IPS-20b (cell line): ENCODE data around the gene MACROD2.

Experiments
- H3K27ac ChIP-seq: one replicate; pipeline ENCODE4 v1.5.1; 2013; ENCODE audit warnings: low read length
- H3K27me3 ChIP-seq: 2 replicates; pipeline ENCODE4 v1.6.1; 2013; ENCODE audit warnings: mild to moderate bottlenecking, low read length, inconsistent platforms; ENCODE audit not compliant: insufficient read depth
- H3K36me3 ChIP-seq: 2 replicates; pipeline ENCODE4 v1.6.1; 2013; ENCODE audit warnings: low read depth, mild to moderate bottlenecking, inconsistent platforms, low read length, moderate library complexity; ENCODE audit not compliant: insufficient read depth
- H3K4me1 ChIP-seq: 2 replicates; pipeline ENCODE4 v1.6.1; 2013; ENCODE audit warnings: mild to moderate bottlenecking, control low read depth, inconsistent platforms, low read length, moderate library complexity; ENCODE audit not compliant: insufficient read depth
- H3K4me3 ChIP-seq: 2 replicates; pipeline ENCODE4 v1.5.1; 2013; ENCODE audit warnings: mild to moderate bottlenecking, low read length, inconsistent platforms
- H3K9ac ChIP-seq: 2 replicates; pipeline ENCODE4 v1.6.1; 2013; ENCODE audit warnings: low read depth, mild to moderate bottlenecking, inconsistent platforms, low read length, moderate library complexity
- H3K9me3 ChIP-seq: 2 replicates; pipeline ENCODE4 v1.6.1; 2013; ENCODE audit warnings: mild to moderate bottlenecking, low read depth, low read length, inconsistent platforms; ENCODE audit not compliant: insufficient read depth

The MACROD2 gene

DNA sequence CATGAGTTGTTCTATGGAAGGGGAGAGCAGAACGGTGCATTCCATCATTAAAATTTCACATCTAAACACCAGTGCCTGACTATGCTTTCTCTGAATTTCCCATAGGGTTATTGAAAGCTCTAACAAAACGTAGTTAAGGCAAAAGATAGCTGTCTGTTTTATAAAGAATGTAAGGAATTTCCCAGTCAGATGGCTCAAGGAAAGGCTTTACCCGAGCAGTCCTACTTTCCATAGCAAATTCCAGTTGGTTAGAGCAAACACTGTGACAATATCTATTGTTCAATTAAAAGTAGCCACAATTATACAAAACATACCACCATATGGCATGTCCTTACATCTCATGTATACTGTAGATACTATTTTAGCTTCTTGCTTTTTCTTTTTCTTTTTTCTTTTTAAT is 1401.6 kb downstream of the MACROD2 start:
- Histone ChIP-seq H3K27me3 (no peaks in the 10 kb centered on the region), H3K27ac (no peak overlapping the region), H3K36me3 (no peaks in the 10 kb centered on the region), H3K4me3 (no peak overlapping the region), H3K9ac (no peak overlapping the region), H3K4me1 (0 out of 2 replicates have a peak, but pooled peaks cover 2% of the 10 kb centered on the region), H3K9me3 (no peaks in the 10 kb centered on the region)

GRCh38 chr20:15399781-15400180 is 1404.5 kb downstream of the MACROD2 start:
- Histone ChIP-seq H3K4me3 (no peak overlapping the region), H3K9ac (no peak overlapping the region), H3K36me3 (no peaks in the 10 kb centered on the region), H3K27ac (no peak overlapping the region), H3K9me3 (no peaks in the 10 kb centered on the region), H3K4me1 (0 out of 2 replicates have a peak, but pooled peaks cover 2% of the 10 kb centered on the region), H3K27me3 (no peaks in the 10 kb centered on the region)

GRCh38 chr20:15406072-15406471 is 1410.8 kb downstream of the MACROD2 start:
- Histone ChIP-seq H3K4me1 (no peaks in the 10 kb centered on the region), H3K27ac (no peak overlapping the region), H3K9me3 (no peaks in the 10 kb centered on the region), H3K4me3 (no peak overlapping the region), H3K27me3 (no peaks in the 10 kb centered on the region), H3K36me3 (no peaks in the 10 kb centered on the region), H3K9ac (no peak overlapping the region)

DNA sequence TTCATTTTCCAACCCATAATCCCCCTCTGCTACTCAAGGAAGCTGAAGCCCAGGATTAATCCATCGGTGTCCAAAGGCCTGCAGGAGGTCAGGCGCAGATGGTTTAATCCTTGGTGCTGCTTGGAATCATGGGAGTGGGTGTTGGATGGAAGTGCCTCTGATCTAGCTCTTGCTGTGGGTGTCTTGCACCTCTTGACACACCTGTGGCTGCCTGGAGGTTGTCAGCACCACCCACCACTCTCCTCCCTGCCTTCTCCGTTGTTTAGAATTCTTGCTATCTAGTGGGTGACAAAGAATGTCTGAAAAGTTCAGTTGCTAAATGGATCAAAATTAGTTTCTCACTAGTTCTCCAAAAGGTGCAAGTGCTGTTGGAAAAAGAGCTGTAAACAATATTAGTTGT is 1416.5 kb downstream of the MACROD2 start:
- no peak overlapping the region for H3K9ac ChIP-seq
- H3K36me3 ChIP-seq, result no peaks in the 10 kb centered on the region
- no peaks in the 10 kb centered on the region for H3K27me3 ChIP-seq
- H3K4me3 ChIP-seq, result no peak overlapping the region
- no peak overlapping the region for H3K27ac ChIP-seq
- H3K9me3 ChIP-seq, result no peaks in the 10 kb centered on the region
- peaks cover 4% of the 10 kb centered on the region; the same call in 1 of the 2 replicates for H3K4me1 ChIP-seq

DNA sequence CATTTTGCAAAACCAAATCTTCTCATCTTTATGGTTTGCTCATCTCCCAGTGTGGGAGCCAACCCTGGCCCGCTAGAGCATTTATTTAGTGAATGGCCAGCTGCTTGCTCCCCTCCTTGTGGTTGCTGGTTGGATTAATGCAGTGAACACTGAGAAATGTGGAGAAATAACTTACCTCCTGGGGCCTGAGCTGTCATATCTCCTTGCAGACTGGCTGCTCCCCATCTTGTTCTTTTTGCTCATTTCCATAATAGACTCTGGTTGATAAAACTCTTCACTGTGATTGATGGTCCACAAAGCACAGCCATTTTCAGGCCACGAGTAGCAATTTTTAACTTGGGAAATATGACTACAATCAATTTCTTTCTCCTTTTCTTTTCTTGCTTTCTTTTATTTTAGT is 1420.6 kb downstream of the MACROD2 start:
- Histone ChIP-seq H3K27me3 (no peaks in the 10 kb centered on the region), H3K4me3 (no peak overlapping the region), H3K4me1 (peaks cover 4% of the 10 kb centered on the region; the same call in 1 of the 2 replicates), H3K9ac (no peak overlapping the region), H3K9me3 (no peaks in the 10 kb centered on the region), H3K36me3 (no peaks in the 10 kb centered on the region), H3K27ac (no peak overlapping the region)

DNA sequence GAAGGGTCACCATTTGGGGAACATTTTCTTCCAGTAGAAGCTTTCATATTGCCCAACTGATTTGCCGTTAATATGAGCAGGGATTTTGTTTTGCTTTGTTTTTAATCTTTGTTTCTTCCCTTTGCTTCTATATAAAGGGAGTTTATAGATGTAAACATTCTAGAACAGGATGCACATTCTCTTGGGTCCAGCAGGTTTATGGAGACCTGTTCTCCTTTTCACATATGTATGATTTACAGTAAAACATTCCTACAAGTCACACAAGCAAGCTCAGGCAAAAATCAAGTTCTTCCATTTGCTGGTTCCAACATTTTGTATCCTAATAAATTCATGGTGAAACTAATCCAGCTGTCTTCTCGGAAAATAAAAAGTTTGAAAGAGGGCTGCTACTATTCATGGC is 1424.5 kb downstream of the MACROD2 start:
- Histone ChIP-seq H3K9ac (no peak overlapping the region), H3K27ac (no peak overlapping the region), H3K4me3 (no peak overlapping the region), H3K27me3 (no peaks in the 10 kb centered on the region), H3K4me1 (no peaks in the 10 kb centered on the region), H3K9me3 (no peaks in the 10 kb centered on the region), H3K36me3 (no peaks in the 10 kb centered on the region)

GRCh38 chr20:15422966-15423365 is 1427.7 kb downstream of the MACROD2 start:
- H3K4me1 ChIP-seq, result no peaks in the 10 kb centered on the region
- no peaks in the 10 kb centered on the region for H3K9me3 ChIP-seq
- H3K36me3 ChIP-seq, result no peaks in the 10 kb centered on the region
- no peak overlapping the region for H3K27ac ChIP-seq
- no peak overlapping the region for H3K9ac ChIP-seq
- H3K27me3 ChIP-seq, result no peaks in the 10 kb centered on the region
- H3K4me3 ChIP-seq, result no peak overlapping the region

DNA sequence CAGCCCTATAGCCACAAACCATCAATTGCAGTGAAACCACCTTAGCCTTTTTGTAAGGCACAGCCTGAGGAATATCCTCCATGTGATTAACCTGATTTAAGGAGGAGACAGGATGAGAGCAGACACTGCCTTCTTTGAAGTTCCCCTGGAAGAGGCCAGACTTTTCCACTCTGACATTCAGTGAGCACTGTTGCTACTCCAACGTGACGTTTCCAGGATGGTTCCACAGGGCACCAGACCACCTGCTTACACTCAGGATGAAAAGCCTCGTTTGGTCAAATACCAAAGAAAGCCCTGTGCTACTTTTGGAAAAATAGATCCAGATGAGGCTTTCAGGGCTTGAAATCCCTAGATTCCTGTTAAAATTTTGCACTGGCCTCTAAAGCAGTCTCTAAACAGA is 1444.2 kb downstream of the MACROD2 start:
- no peak overlapping the region for H3K27ac ChIP-seq
- H3K9ac ChIP-seq, result no peak overlapping the region
- no peaks in the 10 kb centered on the region for H3K27me3 ChIP-seq
- no peaks in the 10 kb centered on the region for H3K36me3 ChIP-seq
- no peaks in the 10 kb centered on the region for H3K9me3 ChIP-seq
- peaks cover 19% of the 10 kb centered on the region; the same call in 1 of the 2 replicates for H3K4me1 ChIP-seq
- no peak overlapping the region for H3K4me3 ChIP-seq

DNA sequence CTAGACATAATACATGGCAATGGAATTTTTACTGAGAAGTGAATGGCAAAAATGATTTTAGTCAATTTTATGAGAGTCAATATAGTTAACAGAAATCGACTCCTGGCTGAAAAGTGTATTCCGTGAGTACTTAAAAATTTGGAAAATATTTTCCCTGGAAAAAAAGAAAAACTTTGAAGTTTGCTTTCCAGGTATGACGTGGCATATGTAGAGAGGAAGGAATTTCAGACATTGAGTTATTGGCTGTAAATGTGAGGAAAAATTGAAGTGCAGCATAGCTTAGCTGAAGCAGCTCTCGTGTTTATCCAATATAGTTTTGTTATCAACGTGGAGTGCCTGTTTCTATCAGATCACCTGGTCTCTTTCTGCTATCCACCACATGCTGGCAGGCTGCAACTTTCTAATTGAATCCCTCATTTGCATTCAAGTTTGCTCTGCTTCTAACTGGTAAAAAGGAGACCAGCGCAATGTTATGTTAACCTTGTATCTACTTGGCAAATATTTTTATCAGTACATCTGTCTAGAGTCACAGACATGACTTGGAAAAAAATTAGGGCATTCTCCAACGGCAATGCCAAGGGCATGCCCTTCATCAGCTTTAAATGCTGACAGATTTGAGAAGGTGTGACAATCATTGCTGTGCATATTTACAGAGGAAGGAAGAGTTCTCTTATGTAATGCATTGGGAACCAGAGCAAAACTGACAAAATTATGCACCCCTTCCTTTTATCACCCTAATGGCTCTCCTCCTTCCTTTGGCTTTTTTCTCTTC is 1444.9 kb downstream of the MACROD2 start:
- no peak overlapping the region for H3K4me3 ChIP-seq
- H3K27ac ChIP-seq, result no peak overlapping the region
- H3K4me1 ChIP-seq, result peaks cover 19% of the 10 kb centered on the region; the same call in 1 of the 2 replicates
- H3K9me3 ChIP-seq, result no peaks in the 10 kb centered on the region
- H3K36me3 ChIP-seq, result no peaks in the 10 kb centered on the region
- no peaks in the 10 kb centered on the region for H3K27me3 ChIP-seq
- no peak overlapping the region for H3K9ac ChIP-seq

DNA sequence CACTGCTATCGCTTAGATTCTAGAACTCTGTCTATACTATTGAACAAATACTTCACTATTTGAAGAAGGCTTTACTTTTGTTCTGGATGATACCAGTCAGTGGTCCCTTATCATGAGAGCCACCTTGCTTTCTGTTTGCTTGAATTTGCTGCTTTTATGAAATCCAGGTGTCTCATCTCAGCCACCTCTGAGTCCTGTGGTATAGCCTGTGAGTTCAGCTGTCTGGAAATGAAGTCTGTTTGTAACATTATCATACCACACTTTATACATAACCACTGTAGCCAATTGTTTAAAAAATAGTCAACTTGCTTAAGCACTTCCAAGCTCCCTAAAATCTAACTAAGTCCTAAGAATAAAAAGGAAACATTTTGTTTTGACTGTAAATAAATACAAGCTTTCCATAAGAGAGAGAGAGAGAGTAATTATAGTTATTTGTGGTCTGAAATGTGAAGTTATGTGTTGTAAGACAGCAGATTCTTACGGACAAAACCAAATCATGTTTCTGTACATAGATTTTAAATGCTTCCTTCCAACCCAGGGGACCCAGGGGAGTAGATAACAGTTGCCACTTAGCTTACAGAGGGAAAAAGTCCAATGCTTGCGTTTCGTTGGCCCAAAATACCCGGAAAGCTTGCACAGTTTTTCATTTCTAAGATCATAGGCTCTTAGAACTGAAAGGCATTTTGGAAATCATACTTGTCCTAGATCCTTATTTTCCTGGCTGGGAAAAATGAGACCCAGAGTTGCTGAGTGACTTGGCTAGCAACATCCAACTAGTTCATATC is 1449.9 kb downstream of the MACROD2 start:
- Histone ChIP-seq H3K9me3 (no peaks in the 10 kb centered on the region), H3K27ac (no peak overlapping the region), H3K27me3 (no peaks in the 10 kb centered on the region), H3K4me1 (peaks cover 7% of the 10 kb centered on the region; the same call in 1 of the 2 replicates), H3K4me3 (no peak overlapping the region), H3K36me3 (no peaks in the 10 kb centered on the region), H3K9ac (no peak overlapping the region)

- H3K9ac ChIP-seq, result no peak overlapping the region
- H3K4me3 ChIP-seq, result no peak overlapping the region
- H3K36me3 ChIP-seq, result no peaks in the 10 kb centered on the region
- no peaks in the 10 kb centered on the region for H3K9me3 ChIP-seq
- peaks cover 6% of the 10 kb centered on the region; the same call in 1 of the 2 replicates for H3K4me1 ChIP-seq
- no peaks in the 10 kb centered on the region for H3K27me3 ChIP-seq
- H3K27ac ChIP-seq, result no peak overlapping the region
Measured at GRCh38 chr20:15446373-15446772, 1451.1 kb downstream of the MACROD2 start.

DNA sequence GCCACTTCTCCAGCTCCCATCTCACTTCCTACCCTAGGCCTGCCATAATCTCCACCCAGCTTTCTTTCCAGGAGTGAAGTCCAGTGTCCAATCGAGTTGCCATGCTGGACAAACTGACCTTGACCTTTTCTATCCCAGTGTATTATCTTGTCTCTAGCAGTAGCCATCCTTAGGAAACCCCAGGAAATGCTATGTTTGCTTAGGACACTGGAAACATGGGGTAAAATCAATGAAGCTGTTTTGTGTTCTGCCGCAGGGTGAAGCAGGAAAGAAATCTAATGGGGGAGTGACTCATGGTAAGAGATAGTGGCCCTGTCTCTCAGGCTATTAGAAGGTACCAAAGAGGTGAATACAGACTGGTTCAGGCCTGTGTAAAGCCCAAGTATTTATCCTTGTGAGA is 1452.2 kb downstream of the MACROD2 start:
- Histone ChIP-seq H3K36me3 (no peaks in the 10 kb centered on the region), H3K9me3 (no peaks in the 10 kb centered on the region), H3K9ac (no peak overlapping the region), H3K27ac (no peak overlapping the region), H3K4me1 (peaks cover 6% of the 10 kb centered on the region; the same call in 1 of the 2 replicates), H3K4me3 (no peak overlapping the region), H3K27me3 (no peaks in the 10 kb centered on the region)
